KMS-11 (cell line): ENCODE measurements around the gene ARL5C.

ENCODE experiments used
- H2AFZ ChIP-seq: fragments of 200-600 bp; sonication (generic); 2 replicates; pipeline ENCODE4 v1.6.1; 2016; ENCODE audit warnings: antibody characterized with exemption, mixed run types, low read depth
- H3K27ac ChIP-seq: fragments of 200-600 bp; sonication (generic); 2 replicates; pipeline ENCODE4 v1.6.1; 2016; ENCODE audit warnings: mild to moderate bottlenecking, mixed run types
- H3K27me3 ChIP-seq: fragments of 200-600 bp; sonication (generic); 2 replicates; pipeline ENCODE4 v1.6.1; 2017; ENCODE audit warnings: mild to moderate bottlenecking, low read depth, mixed run types, moderate library complexity; ENCODE audit not compliant: insufficient read depth
- H3K36me3 ChIP-seq: fragments of 200-600 bp; sonication (generic); 2 replicates; pipeline ENCODE4 v1.6.1; 2017; ENCODE audit warnings: mild to moderate bottlenecking, mixed run types; ENCODE audit not compliant: insufficient read depth
- H3K4me1 ChIP-seq: fragments of 200-600 bp; sonication (generic); 2 replicates; pipeline ENCODE4 v1.6.1; 2016; ENCODE audit warnings: mild to moderate bottlenecking, low read depth, mixed run types; ENCODE audit not compliant: poor library complexity, severe bottlenecking
- H3K4me2 ChIP-seq: fragments of 200-600 bp; sonication (generic); 2 replicates; pipeline ENCODE4 v1.7.0; 2016; ENCODE audit warnings: mild to moderate bottlenecking, mixed run types
- H3K4me3 ChIP-seq: fragments of 200-600 bp; sonication (generic); IDR thresholded peaks from 2 replicates; pipeline ENCODE4 v1.6.1; 2017; ENCODE audit warnings: low read depth, low read length, mixed read lengths; ENCODE audit not compliant: insufficient read depth
- H3K79me2 ChIP-seq: fragments of 200-600 bp; sonication (generic); 2 replicates; pipeline ENCODE4 v1.6.1; 2016; ENCODE audit warnings: low read depth, mixed run types; ENCODE audit not compliant: insufficient read depth
- H3K9ac ChIP-seq: fragments of 200-600 bp; sonication (generic); 2 replicates; pipeline ENCODE4 v1.6.1; 2016; ENCODE audit warnings: mild to moderate bottlenecking, mixed run types
- H4K20me1 ChIP-seq: fragments of 200-600 bp; sonication (generic); 2 replicates; pipeline ENCODE4 v1.6.1; 2016; ENCODE audit warnings: mild to moderate bottlenecking, mixed run types; ENCODE audit not compliant: insufficient read depth
- CTCF ChIP-seq: fragments of 200-600 bp; sonication (generic); conservative IDR thresholded peaks from 2 replicates; pipeline ENCODE4 v1.6.1; 2017; ENCODE audit warnings: low read depth, mild to moderate bottlenecking, antibody characterized with exemption, low read length, moderate library complexity, mixed read lengths

Gene ARL5C

GRCh38 chr17:39186481-39187002 lies 20.6 kb upstream of the ARL5C start:
- Histone ChIP-seq H3K4me1 (peaks cover 8% of the 10 kb centered on the region), H3K36me3 (no peaks in the 10 kb centered on the region; the same call in 1 of the 2 replicates), H4K20me1 (no peaks in the 10 kb centered on the region), H3K4me2 (no peak overlapping the region), H3K9ac (no peak overlapping the region), H3K27me3 (no peaks in the 10 kb centered on the region), H3K27ac (no peak overlapping the region), H3K79me2 (no peaks in the 10 kb centered on the region), H3K4me3 (no peak overlapping the region), H2AFZ (no peak overlapping the region)
- TF ChIP-seq CTCF = no peak

GRCh38 chr17:39183720-39184119 lies 17.8 kb upstream of the ARL5C start:
- TF ChIP-seq CTCF = no peak
- Histone ChIP-seq H2AFZ (no peak overlapping the region), H3K4me1 (peaks cover 5% of the 10 kb centered on the region), H3K27me3 (no peaks in the 10 kb centered on the region), H3K27ac (no peak overlapping the region), H3K4me3 (no peak overlapping the region), H3K4me2 (no peak overlapping the region), H3K9ac (no peak overlapping the region), H3K79me2 (no peaks in the 10 kb centered on the region), H3K36me3 (no peaks in the 10 kb centered on the region; the same call in 1 of the 2 replicates), H4K20me1 (no peaks in the 10 kb centered on the region)

GRCh38 chr17:39183045-39183444 lies 17.1 kb upstream of the ARL5C start:
- no peak overlapping the region for H3K4me3 ChIP-seq
- H3K4me1 ChIP-seq = peaks cover under 1% of the 10 kb centered on the region
- H3K9ac ChIP-seq = no peak overlapping the region
- no peaks in the 10 kb centered on the region for H3K79me2 ChIP-seq
- TF ChIP-seq CTCF = no peak
- no peaks in the 10 kb centered on the region; the same call in 1 of the 2 replicates for H3K36me3 ChIP-seq
- no peak overlapping the region for H2AFZ ChIP-seq
- no peaks in the 10 kb centered on the region for H3K27me3 ChIP-seq
- no peak overlapping the region for H3K4me2 ChIP-seq
- no peaks in the 10 kb centered on the region for H4K20me1 ChIP-seq
- no peak overlapping the region for H3K27ac ChIP-seq

- TF ChIP-seq CTCF = no peak
- no peak overlapping the region for H3K4me2 ChIP-seq
- no peaks in the 10 kb centered on the region for H3K4me1 ChIP-seq
- H3K27ac ChIP-seq = no peak overlapping the region
- no peaks in the 10 kb centered on the region; the same call in 1 of the 2 replicates for H3K36me3 ChIP-seq
- no peaks in the 10 kb centered on the region for H4K20me1 ChIP-seq
- no peak overlapping the region for H3K9ac ChIP-seq
- H3K27me3 ChIP-seq = no peaks in the 10 kb centered on the region
- no peaks in the 10 kb centered on the region for H3K79me2 ChIP-seq
- no peak overlapping the region for H2AFZ ChIP-seq
- no peak overlapping the region for H3K4me3 ChIP-seq
Observed at GRCh38 chr17:39181303-39181702, 15.3 kb upstream of the ARL5C start.
